HG03354 (cell line): ENCODE results near the gene CCSAP.
"Not testable (repeated sequence)": the region's sequence is repeated elsewhere in the genome, so short reads cannot be mapped to it uniquely, and the experiment has no call there.

Experiments used
- ATAC-seq: cut with Tn5 transposase; IDR thresholded peaks from one replicate; pipeline ENCODE4 v1.9.1; 2021; ENCODE audit warnings: mild to moderate bottlenecking; ENCODE audit not compliant: unreplicated experiment, poor library complexity, severe bottlenecking

The CCSAP gene, protein sequence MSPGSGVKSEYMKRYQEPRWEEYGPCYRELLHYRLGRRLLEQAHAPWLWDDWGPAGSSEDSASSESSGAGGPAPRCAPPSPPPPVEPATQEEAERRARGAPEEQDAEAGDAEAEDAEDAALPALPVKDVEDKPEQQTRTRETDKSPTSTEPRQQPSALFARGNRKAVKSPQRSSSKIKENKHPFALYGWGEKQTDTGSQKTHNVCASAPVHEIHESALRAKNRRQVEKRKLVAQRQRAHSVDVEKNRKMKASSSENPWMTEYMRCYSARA

GRCh38 chr1:229342656-229343569, at the start of gene CCSAP:
TSS of gene CCSAP (minus strand) at chr1:229343047. CDS start at chr1:229342465, 582 bp downstream.
- peak; percentile 61 for ATAC-seq

DNA sequence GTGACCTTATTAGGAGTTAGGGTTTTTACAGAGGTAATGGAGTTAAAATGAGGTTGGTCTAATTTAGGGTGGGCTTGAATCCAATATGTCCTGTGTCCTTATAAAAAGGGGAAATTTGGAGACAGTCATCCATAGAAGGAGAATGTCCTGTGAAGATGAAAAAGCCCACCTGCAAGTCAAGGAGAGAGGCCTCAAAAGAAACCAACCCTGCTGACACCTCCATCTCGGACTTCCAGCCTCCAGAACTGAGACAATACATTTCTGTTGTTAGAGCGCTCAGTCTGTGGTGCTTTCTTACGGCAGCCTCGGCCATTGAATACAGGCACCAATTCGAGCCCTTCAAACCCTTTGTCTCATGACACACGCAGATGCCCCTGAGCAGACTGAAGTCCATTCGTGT, 47.3 kb upstream of the CCSAP start:
- no peak for ATAC-seq

DNA sequence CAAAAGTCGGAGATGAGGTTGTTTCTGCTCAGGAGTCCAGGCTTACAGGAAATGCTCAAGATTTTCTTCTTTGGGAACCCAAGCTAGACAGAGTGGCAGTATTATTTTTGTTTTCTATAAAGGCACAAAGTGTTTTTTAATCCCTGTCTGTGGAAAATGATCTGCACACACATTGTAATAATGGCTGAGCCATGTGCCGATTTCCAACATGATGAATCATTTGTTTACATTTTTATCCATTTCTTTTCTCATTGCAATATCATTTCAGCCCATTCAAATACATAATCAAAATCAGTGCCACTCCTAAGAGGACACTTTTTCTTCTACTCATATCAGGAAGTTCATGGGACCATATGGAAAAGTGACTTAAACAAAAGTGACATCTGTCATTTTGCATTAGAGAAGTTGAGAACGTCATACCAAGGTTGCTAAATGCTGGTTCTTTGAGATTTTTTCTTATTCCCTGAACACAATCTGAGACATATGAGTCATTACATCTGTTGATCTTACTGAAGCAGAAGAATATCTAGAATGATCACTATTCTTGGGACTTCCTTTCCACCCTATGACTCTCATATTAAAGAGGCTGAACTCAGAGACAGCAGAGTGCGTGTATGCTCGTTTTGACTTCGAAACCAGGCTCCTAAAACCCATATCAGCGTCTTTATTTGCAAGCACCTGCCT, 46.2 kb upstream of the CCSAP start:
- no peak for ATAC-seq

DNA sequence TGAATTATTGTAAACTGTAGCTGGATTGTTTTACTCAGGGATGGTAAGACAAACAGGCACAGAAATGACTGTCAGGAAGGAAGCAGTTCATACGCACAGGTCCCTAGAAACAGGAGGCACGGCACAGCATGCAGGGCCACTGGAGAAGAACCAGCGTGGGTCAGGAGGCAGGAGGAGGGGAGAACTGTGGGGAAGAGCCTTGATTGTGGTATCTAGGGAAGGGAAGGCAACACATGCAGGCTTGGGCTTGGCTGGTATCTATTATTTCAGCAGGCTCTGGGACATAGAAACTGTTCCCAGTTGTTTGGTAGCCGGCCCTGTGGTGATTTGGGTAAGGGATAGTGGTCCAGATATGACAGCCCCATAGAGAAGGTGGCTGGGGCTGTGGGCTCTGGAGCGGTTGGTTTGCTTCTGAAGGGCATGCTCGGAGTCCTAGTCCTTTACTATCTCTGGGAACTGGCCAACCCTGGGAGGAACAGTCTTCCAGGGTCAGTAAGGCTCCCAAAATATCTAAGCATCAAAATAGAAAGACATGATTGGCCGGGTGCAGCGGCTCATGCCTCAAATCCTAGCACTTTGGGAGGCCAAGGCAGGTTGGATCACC, 43.1 kb upstream of the CCSAP start:
- ATAC-seq: no peak

DNA sequence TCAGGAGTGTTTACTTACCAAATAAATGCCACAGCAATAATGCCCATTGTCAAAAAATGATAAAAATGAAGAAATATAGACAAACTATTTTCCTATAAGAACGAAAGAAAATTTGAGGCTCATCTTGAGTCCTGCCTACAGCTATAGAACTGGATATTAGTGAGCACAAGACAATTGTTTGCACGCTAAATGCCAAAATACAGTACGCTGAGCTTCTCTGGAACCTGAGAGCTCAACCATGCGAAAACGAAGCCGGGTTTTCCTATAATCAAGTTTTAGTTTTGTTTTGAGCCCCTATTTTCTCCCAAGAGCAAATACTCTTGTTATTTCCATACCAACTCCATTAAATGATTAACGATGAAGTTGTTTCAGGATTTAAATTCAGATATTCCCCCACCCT, 42.0 kb upstream of the CCSAP start:
- ATAC-seq: no peak

- ATAC-seq: no peak
These were observed 41.1 kb upstream of the CCSAP start for GRCh38 chr1:229383961-229384360.

DNA sequence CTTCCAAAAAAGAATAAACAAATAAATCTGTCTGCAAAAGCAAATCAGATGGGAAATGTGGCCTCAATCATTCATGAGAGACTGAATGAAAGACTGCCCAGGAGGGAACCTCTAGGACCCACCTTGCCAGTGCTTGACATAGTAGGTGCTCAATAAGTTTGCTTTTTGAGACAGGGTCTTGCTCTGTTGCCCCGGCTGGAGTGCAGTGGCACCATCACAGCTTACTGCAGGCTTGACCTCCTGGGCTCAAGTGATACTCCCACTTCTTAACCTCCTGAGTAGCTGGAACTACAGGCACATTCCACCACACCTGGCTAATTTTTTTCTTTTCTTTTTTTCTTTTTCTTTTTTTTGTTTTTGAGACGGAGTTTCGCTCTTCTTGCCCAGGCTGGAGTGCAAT, 40.3 kb upstream of the CCSAP start:
- ATAC-seq: no peak

GRCh38 chr1:229381234-229381633, 38.4 kb upstream of the CCSAP start:
- no peak for ATAC-seq

DNA sequence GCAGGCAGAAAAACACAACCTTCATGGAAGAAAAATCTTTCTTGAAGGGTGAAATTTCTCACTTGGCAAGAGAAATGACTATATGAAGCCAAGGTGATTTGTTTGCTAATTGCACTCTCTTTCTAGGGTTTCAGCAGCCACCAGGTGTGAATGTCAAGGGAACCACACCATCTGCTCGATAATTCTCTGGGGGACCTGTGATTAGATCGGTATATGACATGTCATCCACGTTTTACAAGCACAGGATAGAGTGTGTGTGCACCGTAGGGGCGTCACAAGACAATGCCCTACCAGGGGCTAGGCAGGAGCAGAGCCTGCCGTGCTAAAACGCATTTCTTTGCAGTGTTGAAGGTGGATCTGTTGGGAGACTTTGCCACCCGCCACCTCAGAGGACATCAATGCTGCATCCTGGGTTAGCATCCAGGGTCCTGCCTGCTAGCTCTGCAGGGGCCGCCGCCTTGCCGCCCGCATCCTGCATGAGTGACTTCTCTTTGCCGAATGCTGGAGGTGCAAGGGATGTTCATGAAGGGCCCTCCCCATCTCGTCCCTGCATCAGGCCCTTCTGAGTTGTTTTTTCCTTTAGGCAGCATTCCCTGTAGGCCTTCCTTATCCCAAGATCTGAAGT, 37.8 kb upstream of the CCSAP start:
- no peak for ATAC-seq

DNA sequence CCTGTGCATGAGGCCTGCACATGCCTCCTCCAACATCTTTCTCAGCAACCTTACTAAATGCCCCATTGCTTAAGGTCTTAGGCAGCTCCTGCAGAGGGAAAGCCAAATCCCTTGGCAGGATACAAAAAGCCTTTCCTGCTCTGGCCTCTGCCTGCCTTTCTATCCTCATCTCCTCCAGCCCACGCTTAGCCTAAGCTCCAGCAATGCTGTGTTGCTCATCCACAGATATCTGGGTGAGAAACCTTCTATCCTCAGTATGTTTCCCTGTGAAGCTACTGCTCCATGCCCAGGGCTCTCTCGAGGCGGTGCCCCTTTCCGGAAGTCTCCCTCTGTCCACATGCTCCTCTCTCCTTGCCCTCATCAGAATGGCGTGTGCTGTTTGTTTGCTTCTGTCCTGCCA, 37.0 kb upstream of the CCSAP start:
- no peak for ATAC-seq

- no peak for ATAC-seq
These were observed 35.9 kb upstream of the CCSAP start for GRCh38 chr1:229378586-229379367.

DNA sequence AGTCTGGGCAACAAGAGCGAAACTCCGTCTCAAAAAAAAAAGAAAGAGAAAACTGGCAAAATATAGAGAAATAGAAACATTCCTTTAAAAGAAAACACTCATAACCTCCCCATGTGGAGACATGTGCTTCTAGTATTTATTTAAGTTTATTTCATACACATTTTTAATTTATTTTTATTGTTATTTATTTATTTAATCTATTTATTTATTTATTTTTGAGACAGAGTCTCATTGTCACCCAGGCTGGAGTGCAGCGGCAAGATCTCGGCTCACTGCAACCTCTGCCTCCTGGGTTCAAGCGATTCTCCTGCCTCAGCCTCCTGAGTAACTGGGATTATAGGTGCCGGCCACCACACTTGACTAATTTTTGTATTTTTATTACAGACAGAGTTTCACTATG, 35.2 kb upstream of the CCSAP start:
- ATAC-seq: not testable (repeated sequence)

- ATAC-seq: no peak
These were observed 34.6 kb upstream of the CCSAP start for GRCh38 chr1:229377429-229377828.

- ATAC-seq: no peak
These were observed 33.7 kb upstream of the CCSAP start for GRCh38 chr1:229376521-229376920.

GRCh38 chr1:229374485-229374884, 31.6 kb upstream of the CCSAP start:
- ATAC-seq: no peak

- ATAC-seq: no peak
These were observed 30.5 kb upstream of the CCSAP start for GRCh38 chr1:229373395-229373794.

GRCh38 chr1:229372251-229372650, 29.4 kb upstream of the CCSAP start:
- no peak for ATAC-seq

DNA sequence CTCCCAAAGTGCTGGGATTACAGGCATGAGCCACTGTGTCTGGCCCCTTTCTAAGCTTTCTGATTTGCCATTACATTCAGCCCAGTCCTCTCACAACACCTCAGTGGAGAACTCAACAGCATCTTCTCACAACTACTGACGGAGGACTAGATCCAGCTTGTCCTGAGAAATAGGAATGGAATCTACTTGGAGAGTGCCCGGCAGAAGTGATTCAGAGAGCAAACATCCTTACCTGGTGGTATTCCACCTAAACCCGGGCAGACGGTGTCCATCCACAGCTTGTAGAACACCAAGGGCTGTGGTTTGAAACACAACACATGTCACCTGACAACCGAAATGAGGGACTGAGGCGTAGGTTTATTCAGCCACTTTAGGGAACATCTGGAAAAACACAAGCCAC, 28.8 kb upstream of the CCSAP start:
- no peak for ATAC-seq

DNA sequence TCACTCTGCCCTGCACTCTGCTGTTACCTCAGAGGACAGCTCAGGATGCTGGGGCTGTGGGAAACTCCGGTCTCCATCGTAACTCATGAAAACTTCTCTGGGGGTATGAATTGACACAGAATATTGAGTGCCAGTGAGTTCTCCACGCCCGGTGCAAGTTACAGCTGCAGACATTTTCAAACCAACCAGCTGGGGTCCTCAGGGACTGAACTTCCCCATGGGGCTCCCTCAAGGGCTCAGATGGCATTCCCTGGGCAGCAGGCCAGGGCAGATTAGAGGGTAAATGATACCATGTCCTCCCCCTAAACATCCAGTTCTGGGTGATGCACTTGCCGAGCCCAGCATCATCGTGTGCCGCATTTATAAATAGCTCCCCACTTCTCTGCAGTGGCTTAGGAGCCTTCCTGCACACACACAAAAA, 27.8 kb upstream of the CCSAP start:
- no peak for ATAC-seq
